H1 (cell line): ENCODE data around the gene IFNB1. TPM values are rescaled to one million over a fixed set of nuclear protein-coding genes. Genes with fewer than 3 reads are reported as not detected.

ENCODE experiments used
- CTCF ChIA-PET: fragments of 300-600 bp; sonication (Branson Sonifier 250); formaldehyde crosslinking; loops from one replicate; lab custom pipeline; 2021; ENCODE audit not compliant: partially characterized antibody; lab: Charles Lee
- POLR2A ChIA-PET: fragments of 300-600 bp; sonication (Branson Sonifier 250); formaldehyde crosslinking; loops from one replicate; lab custom pipeline; 2021; ENCODE audit warnings: inconsistent platforms; ENCODE audit not compliant: partially characterized antibody; lab: Charles Lee
- DNase-seq, 2 experiments: peaks; one replicate each; pipeline versions ENCODE4 v3.0.0 to v3.0.0-alpha.2; 2010 to 2022; ENCODE audit warnings: low spot score in 2 of 2, low read depth in 1 of 2, mixed read lengths in 1 of 2
- FAIRE-seq: peaks from 2 replicates; lab custom pipeline; 2011; peaks lifted over from hg19 to GRCh38; lab: Jason Lieb, UNC
- H2AFZ ChIP-seq: 2 replicates; pipeline ENCODE4 v1.8.1; 2012; ENCODE audit warnings: low read length, inconsistent platforms
- H2AK5ac ChIP-seq: 2 replicates; pipeline ENCODE4 v1.6.1; 2013; ENCODE audit warnings: low read depth, low read length
- H2BK120ac ChIP-seq: replicated peaks from 2 replicates; pipeline ENCODE3; 2013; ENCODE audit warnings: low read depth, low read length, inconsistent platforms
- H2BK12ac ChIP-seq: 2 replicates; pipeline ENCODE4 v1.6.1; 2013; ENCODE audit warnings: low read depth, low read length
- H2BK15ac ChIP-seq: 2 replicates; pipeline ENCODE4 v1.6.1; 2013; ENCODE audit warnings: low read length
- H2BK20ac ChIP-seq: 2 replicates; pipeline ENCODE4 v1.6.1; 2013; ENCODE audit warnings: low read length
- H2BK5ac ChIP-seq: 2 replicates; pipeline ENCODE4 v1.6.1; 2013; ENCODE audit warnings: low read depth, low read length
- H3K14ac ChIP-seq: 2 replicates; pipeline ENCODE4 v1.6.1; 2013; ENCODE audit warnings: inconsistent platforms; ENCODE audit not compliant: insufficient read length
- H3K18ac ChIP-seq: 2 replicates; pipeline ENCODE4 v1.6.1; 2013; ENCODE audit warnings: low read length; ENCODE audit errors: extremely low read depth
- H3K23ac ChIP-seq: 2 replicates; pipeline ENCODE4 v1.6.1; 2013; ENCODE audit warnings: inconsistent platforms; ENCODE audit not compliant: insufficient read length
- H3K23me2 ChIP-seq: 2 replicates; pipeline ENCODE4 v1.6.1; 2013; ENCODE audit warnings: low read depth, low read length
- H3K27ac ChIP-seq: 2 replicates; pipeline ENCODE4 v1.6.1; 2011; ENCODE audit warnings: low read depth, low read length, inconsistent platforms
- H3K27me3 ChIP-seq, 4 experiments: replicated peaks in 1 of 4; 1 replicate in 1 of 4; 2 replicates in 3 of 4; pipeline versions ENCODE4 v1.6.1 to v1.8.1; 2011 to 2013; ENCODE audit warnings: low read length in 3 of 4, mild to moderate bottlenecking in 3 of 4, inconsistent platforms in 2 of 4, mixed read lengths in 2 of 4, moderate library complexity in 1 of 4; ENCODE audit not compliant: control insufficient read depth in 3 of 4, insufficient read depth in 3 of 4; ENCODE audit errors: extremely low read depth in 1 of 4
- H3K36me3 ChIP-seq, 4 experiments: 2 replicates each; pipeline versions ENCODE4 v1.6.1 to v1.8.1; 2011 to 2013; ENCODE audit warnings: mild to moderate bottlenecking in 4 of 4, low read length in 3 of 4, moderate library complexity in 2 of 4, control low read depth in 1 of 4, inconsistent platforms in 1 of 4; ENCODE audit not compliant: insufficient read depth in 4 of 4, control insufficient read depth in 2 of 4
- H3K4ac ChIP-seq: replicated peaks from 2 replicates; pipeline ENCODE3; 2013; ENCODE audit warnings: low read length, low read depth, mixed read lengths, inconsistent platforms; ENCODE audit not compliant: insufficient read length
- H3K4me1 ChIP-seq, 4 experiments: replicated peaks in 1 of 4; 1 replicate in 1 of 4; 2 replicates in 3 of 4; pipeline versions ENCODE4 v1.6.1 to v1.8.1; 2011 to 2013; ENCODE audit warnings: low read length in 3 of 4, inconsistent platforms in 2 of 4, mixed read lengths in 1 of 4; ENCODE audit not compliant: insufficient read depth in 4 of 4, control insufficient read depth in 3 of 4
- H3K4me2 ChIP-seq, 2 experiments: 2 replicates each; pipeline versions ENCODE4 v1.6.1 to v1.8.1; 2011 to 2013; ENCODE audit warnings: low read depth in 2 of 2, low read length in 2 of 2, control low read depth in 1 of 2, inconsistent platforms in 1 of 2, mild to moderate bottlenecking in 1 of 2; ENCODE audit not compliant: insufficient read depth in 1 of 2
- H3K4me3 ChIP-seq, 4 experiments: fragments of 200-600, 300-600 bp in 1 of 4; sonication (generic), shearing (Covaris generic), sonication (Bioruptor Twin) in 1 of 4; 2 replicates each; pipeline versions ENCODE4 v1.5.1 to v1.8.1; 2011 to 2016; ENCODE audit warnings: low read length in 4 of 4, low read depth in 3 of 4, control low read depth in 2 of 4, inconsistent platforms in 2 of 4, mild to moderate bottlenecking in 2 of 4, mixed read lengths in 1 of 4, moderate library complexity in 1 of 4; ENCODE audit not compliant: insufficient read depth in 2 of 4; ENCODE audit errors: extremely low read depth in 1 of 4
- H3K56ac ChIP-seq: replicated peaks from 2 replicates; pipeline ENCODE3; 2013; ENCODE audit warnings: low read depth, mild to moderate bottlenecking, mixed read lengths, low read length, inconsistent platforms; ENCODE audit not compliant: insufficient read length
- H3K79me1 ChIP-seq: 2 replicates; pipeline ENCODE4 v1.6.1; 2013; ENCODE audit warnings: low read depth, low read length, control low read depth
- H3K79me2 ChIP-seq, 2 experiments: 2 replicates each; pipeline versions ENCODE4 v1.6.1 to v1.8.1; 2012 to 2013; ENCODE audit warnings: low read length in 2 of 2, mild to moderate bottlenecking in 2 of 2, inconsistent platforms in 1 of 2; ENCODE audit not compliant: insufficient read depth in 2 of 2, control insufficient read depth in 1 of 2
- H3K9ac ChIP-seq, 4 experiments: replicated peaks in 1 of 4; 1 replicate in 1 of 4; 2 replicates in 3 of 4; pipeline versions ENCODE4 v1.6.1 to v1.8.1; 2011 to 2013; ENCODE audit warnings: low read depth in 3 of 4, low read length in 3 of 4, control low read depth in 2 of 4, mild to moderate bottlenecking in 2 of 4, moderate library complexity in 2 of 4, inconsistent platforms in 1 of 4; ENCODE audit errors: extremely low read depth in 1 of 4
- H3K9me3 ChIP-seq, 2 experiments: 2 replicates each; pipeline versions ENCODE4 v1.6.1 to v1.8.1; 2012 to 2013; ENCODE audit warnings: mild to moderate bottlenecking in 2 of 2, moderate library complexity in 2 of 2, control low read depth in 1 of 2, inconsistent platforms in 1 of 2, low read depth in 1 of 2, low read length in 1 of 2, mixed read lengths in 1 of 2; ENCODE audit not compliant: insufficient read depth in 2 of 2
- H4K20me1 ChIP-seq, 2 experiments: replicated peaks in 1 of 2; 2 replicates each; pipeline versions ENCODE3 to v1.8.1; 2011 to 2013; ENCODE audit warnings: inconsistent platforms in 2 of 2, low read length in 2 of 2, mild to moderate bottlenecking in 1 of 2; ENCODE audit not compliant: insufficient read depth in 2 of 2, control insufficient read depth in 1 of 2
- H4K5ac ChIP-seq: 2 replicates; pipeline ENCODE4 v1.6.1; 2013; ENCODE audit warnings: low read length, low read depth, mixed read lengths, inconsistent platforms; ENCODE audit not compliant: insufficient read length
- H4K8ac ChIP-seq: 2 replicates; pipeline ENCODE4 v1.8.0; 2013; ENCODE audit warnings: mild to moderate bottlenecking, moderate library complexity, low read length, inconsistent platforms; ENCODE audit not compliant: insufficient read depth; ENCODE audit errors: extremely low read depth
- H4K91ac ChIP-seq: replicated peaks from 2 replicates; pipeline ENCODE3; 2013; ENCODE audit warnings: low read length, mixed read lengths, inconsistent platforms; ENCODE audit not compliant: insufficient read length
- KDM1A ChIP-seq: fragments of 200-600, 300-600 bp; sonication (generic); IDR thresholded peaks from 2 replicates; pipeline ENCODE4 v1.7.1; 2016; ENCODE audit warnings: mild to moderate bottlenecking, low read length, borderline replicate concordance
- WGBS, 2 experiments: shearing (Covaris generic) in 1 of 2; methylation state at CpG; one replicate each; pipeline versions ENCODE4 v1.1.6 to v1.1.7; 2013 to 2015; ENCODE audit warnings: low lambda C conversion rate in 2 of 2, mixed read lengths in 2 of 2, inconsistent platforms in 1 of 2, low coverage in 1 of 2, missing lambda C conversion rate in 1 of 2; ENCODE audit not compliant: insufficient replicate concordance in 2 of 2, insufficient coverage in 1 of 2, insufficient read length in 1 of 2; ENCODE audit errors: extremely low coverage in 1 of 2, missing lambda C conversion rate in 1 of 2; 5-methylcytosine and 5-hydroxymethylcytosine counted together
- polyA plus RNA-seq, 7 experiments: library from polyadenylated mRNA; depleted of rRNA in 3 of 7; stranded (reverse) in 5 of 7; unstranded in 2 of 7; fragments of >200 nt in 5 of 7; fragments of 200-250 nt in 2 of 7; gene quantifications; 1 replicate in 5 of 7; 2 replicates in 1 of 7; 4 replicates in 1 of 7; pipeline versions ENCODE4 v1.2.1 to v1.2.3, GENCODE V29; 2011 to 2013; ENCODE audit warnings: missing spikeins in 2 of 7, mixed read lengths in 2 of 7
- total RNA-seq: library from RNA; stranded (reverse); fragmentation: NEBNext Ultra II Directional; extraction: Animal tissue kit (Norgen Biotek cat#: 25700); gene quantifications from 2 replicates; pipeline ENCODE4 v1.2.1, GENCODE V29; 2021

Gene IFNB1
- total and polyA plus RNA-seq, 2 of the 8 experiments (the other 6 are each of a cell fraction or from before 2014, with no cell fraction given), result not detected

- Histone ChIP-seq H2AFZ (no peak overlapping the region), H3K36me3 (no peaks in the 10 kb centered on the region), H3K14ac (no peak overlapping the region), H4K8ac (no peak overlapping the region), H3K9me3 (no peaks in the 10 kb centered on the region), H2BK15ac (no peak overlapping the region), H3K4me3 (no peak overlapping the region), H4K20me1 (no peaks in the 10 kb centered on the region), H4K5ac (no peak overlapping the region), H3K4me1 (peaks cover 0 to 3% (median 0%) of the 10 kb centered on the region in 4 experiments; a peak in 1 of 7 replicates), H3K79me2 (no peaks in the 10 kb centered on the region), H2BK12ac (no peak overlapping the region), H2BK5ac (no peak overlapping the region), H3K4ac (no peak overlapping the region), H3K79me1 (no peaks in the 10 kb centered on the region), H3K4me2 (no peak overlapping the region), H3K9ac (no peak overlapping the region), H3K23me2 (no peaks in the 10 kb centered on the region), H2BK20ac (no peak overlapping the region), H3K27ac (no peak overlapping the region), H3K23ac (no peak overlapping the region), H2BK120ac (no peak overlapping the region), H2AK5ac (no peak overlapping the region), H3K18ac (no peak overlapping the region), H3K27me3 (no peaks in the 10 kb centered on the region), H4K91ac (no peak overlapping the region), H3K56ac (no peak overlapping the region)
- CTCF ChIA-PET, result interaction anchor here (0.9 to 1.5 kb wide), 6 partner anchors 11 to 730 kb away, joined by 3 to 6 read pairs (median 4); no protein-coding TSS in a partner anchor
- DNase-seq (no peak), FAIRE-seq (no peak)
- POLR2A ChIA-PET, result no interaction called here
- 78% methylated on average over 1 of the region's 1 CpG; no CpG with 5 or more reads in 1 of the 2 experiments for WGBS, 2 experiments
- TF ChIP-seq KDM1A, result no peak
These were observed 27.0 kb upstream of the IFNB1 start for GRCh38 chr9:21104787-21105186.
